ENCODE results near the gene MAP3K20. TPM values are rescaled to one million over a fixed set of nuclear protein-coding genes. Genes with fewer than 3 reads are reported as not detected.

MAP3K20 gene
- total RNA-seq (ENCODE audit: low replicate concordance), result 53.1 and 68.2 TPM in 2 replicates

- peak; percentile 56 for TF ChIP-seq CTCF (IDR thresholded peaks at IDR 0.05; ENCODE audit: insufficient read depth, low read length)
- peak; percentile 71 for DNase-seq (ENCODE audit: low read depth)
- peak within 1 kb of the TSS; percentile 79 for H3K4me3 ChIP-seq (ENCODE audit: low read depth, low read length)
Observed at GRCh38 chr2:173075781-173076580, at the start of gene MAP3K20. TSS of gene MAP3K20 (plus strand) at chr2:173075846. CDS start at chr2:173091032, 15,186 bp downstream.

- H3K4me3 ChIP-seq (ENCODE audit: low read depth, low read length), result no peak overlapping the region
- no peak for TF ChIP-seq CTCF (IDR thresholded peaks at IDR 0.05; ENCODE audit: insufficient read depth, low read length)
- no peak for DNase-seq (ENCODE audit: low read depth)
Observed at GRCh38 chr2:173026479-173026878, 49.2 kb upstream of the MAP3K20 start.

GRCh38 chr2:173027181-173028128, 48.2 kb upstream of the MAP3K20 start:
- TF ChIP-seq CTCF (IDR thresholded peaks at IDR 0.05; ENCODE audit: insufficient read depth, low read length), result peak; percentile 86
- peak; percentile 96 for DNase-seq (ENCODE audit: low read depth)
- no peak overlapping the region for H3K4me3 ChIP-seq (ENCODE audit: low read depth, low read length)

- TF ChIP-seq CTCF (IDR thresholded peaks at IDR 0.05; ENCODE audit: insufficient read depth, low read length), result no peak
- H3K4me3 ChIP-seq (ENCODE audit: low read depth, low read length), result no peak overlapping the region
- DNase-seq (ENCODE audit: low read depth), result no peak
Observed at GRCh38 chr2:173028141-173028540, 47.5 kb upstream of the MAP3K20 start.

- DNase-seq (ENCODE audit: low read depth), result no peak
- H3K4me3 ChIP-seq (ENCODE audit: low read depth, low read length), result no peak overlapping the region
- TF ChIP-seq CTCF (IDR thresholded peaks at IDR 0.05; ENCODE audit: insufficient read depth, low read length), result no peak
Observed at GRCh38 chr2:173028671-173029070, 47.0 kb upstream of the MAP3K20 start.

GRCh38 chr2:173030561-173031490, 44.8 kb upstream of the MAP3K20 start:
- TF ChIP-seq CTCF (IDR thresholded peaks at IDR 0.05; ENCODE audit: insufficient read depth, low read length), result no peak
- no peak for DNase-seq (ENCODE audit: low read depth)
- H3K4me3 ChIP-seq (ENCODE audit: low read depth, low read length), result no peak overlapping the region

Data from fibroblast of the aortic adventitia (primary cell).